ENCODE results near the gene MISP3. TPM values are rescaled to one million over a fixed set of nuclear protein-coding genes. Genes with fewer than 3 reads are reported as not detected.
"Not testable (repeated sequence)": the region's sequence is repeated elsewhere in the genome, so short reads cannot be mapped to it uniquely, and the experiment has no call there.

The MISP3 gene
- 1 to 10 TPM; 1.1 to 3.9 (median 2.2) TPM for polyA plus RNA-seq (ENCODE audit: insufficient read depth in 1 of 5, insufficient read length in 5 of 5, low replicate concordance in 1 of 5)
- long read RNA-seq, donor 1, partial matches to known transcripts, result 0 of 5 reads
- long read RNA-seq, donor 1, other reads (novel, unspliced or antisense), result 0 of 5 reads
- long read RNA-seq, donor 2, partial matches to known transcripts, result 0 of 2 reads
- long read RNA-seq, donor 2, other reads (novel, unspliced or antisense), result 0 of 2 reads
- long read RNA-seq, donor 3, partial matches to known transcripts, result 0 of 4 reads
- long read RNA-seq, donor 3, other reads (novel, unspliced or antisense), result 0 of 4 reads
- long read RNA-seq, donor 4, partial matches to known transcripts, result 0 of 1 reads
- long read RNA-seq, donor 4, other reads (novel, unspliced or antisense), result 0 of 1 reads
- long read RNA-seq, donor 5, transcript MISP3-202 (3 exons, 1,535 nt), result major isoform, 5 of 5 reads
- long read RNA-seq, donor 5, partial matches to known transcripts, result 0 of 5 reads
- long read RNA-seq, donor 5, other reads (novel, unspliced or antisense), result 0 of 5 reads
- long read RNA-seq, donor 6, transcript MISP3-204 (1 exons, 2,187 nt), result major isoform, 5 of 7 reads
- long read RNA-seq, donor 6, partial matches to known transcripts, result 0 of 7 reads
- long read RNA-seq, donor 6, other reads (novel, unspliced or antisense), result 0 of 7 reads
- long read RNA-seq, donor 7, partial matches to known transcripts, result 0 of 4 reads
- long read RNA-seq, donor 7, other reads (novel, unspliced or antisense), result 0 of 4 reads
- long read RNA-seq, donor 8, partial matches to known transcripts, result 0 of 1 reads
- long read RNA-seq, donor 8, other reads (novel, unspliced or antisense), result 0 of 1 reads

- DNase-seq, result no peak
Observed at GRCh38 chr19:14072535-14073260, at the start of gene MISP3. MISP3 (plus strand) TSS chr19:14072786; CDS start chr19:14073310, 524 bp downstream.

GRCh38 chr19:14023404-14024235 lies 49.0 kb upstream of the MISP3 start:
- DNase-seq, result peak in 1 of 2 donors; percentile 30

GRCh38 chr19:14026652-14027192 lies 45.9 kb upstream of the MISP3 start:
- not testable (repeated sequence) for DNase-seq

GRCh38 chr19:14027856-14028450 lies 44.6 kb upstream of the MISP3 start, which contains the start of gene RLN3:
RLN3 (plus strand) TSS chr19:14028148; CDS start chr19:14028205, 57 bp downstream.
- no peak for DNase-seq

GRCh38 chr19:14028901-14029300 lies 43.7 kb upstream of the MISP3 start:
- DNase-seq, result no peak

GRCh38 chr19:14030997-14031718 lies 41.4 kb upstream of the MISP3 start:
- DNase-seq, result no peak

GRCh38 chr19:14031719-14032480 lies 40.7 kb upstream of the MISP3 start, which contains the start of gene IL27RA:
IL27RA (plus strand) TSS chr19:14031762; CDS start chr19:14031873, 111 bp downstream.
- DNase-seq, result peak; percentile 46 to 52

GRCh38 chr19:14033946-14034345 lies 38.6 kb upstream of the MISP3 start:
- no peak for DNase-seq

- DNase-seq, result not testable (repeated sequence)
Observed at GRCh38 chr19:14035159-14035558, 37.4 kb upstream of the MISP3 start.

GRCh38 chr19:14035706-14036105 lies 36.9 kb upstream of the MISP3 start:
- DNase-seq, result no peak

- DNase-seq, result no peak
Observed at GRCh38 chr19:14039181-14039580, 33.4 kb upstream of the MISP3 start.

GRCh38 chr19:14042659-14043608 lies 29.7 kb upstream of the MISP3 start:
- peak in 1 of 2 donors; percentile 70 for DNase-seq

- DNase-seq, result not testable (repeated sequence)
Observed at GRCh38 chr19:14047866-14048265, 24.7 kb upstream of the MISP3 start.

GRCh38 chr19:14048443-14049153 lies 24.0 kb upstream of the MISP3 start:
- DNase-seq, result no peak

- DNase-seq, result no peak
Observed at GRCh38 chr19:14050512-14050911, 22.1 kb upstream of the MISP3 start.

GRCh38 chr19:14050961-14051360 lies 21.6 kb upstream of the MISP3 start:
- DNase-seq, result not testable (repeated sequence)

- no peak for DNase-seq
Observed at GRCh38 chr19:14051980-14052379, 20.6 kb upstream of the MISP3 start.
